ENCODE data around the gene SAP130. TPM values are rescaled to one million over a fixed set of nuclear protein-coding genes. Genes with fewer than 3 reads are reported as not detected.

Gene SAP130
- total and polyA plus RNA-seq, 2 experiments from 2014 or later, result 5.5 to 8.7 TPM

- no peaks in the 10 kb centered on the region for H3K4me1 ChIP-seq (ENCODE audit: insufficient read depth)
- 75 to 78% methylated on average over 3 of the region's 3 CpGs for WGBS, 2 experiments (ENCODE audit: low coverage in 1 of 2, low lambda C conversion rate in 2 of 2, missing lambda C conversion rate in 2 of 2)
- no peaks in the 10 kb centered on the region for H3F3A ChIP-seq (ENCODE audit: insufficient read depth)
- no peak overlapping the region for H3K4me2 ChIP-seq (ENCODE audit: unreplicated experiment)
- H3K4me3 ChIP-seq, result no peak overlapping the region
- H2AFZ ChIP-seq, result no peak overlapping the region
- H3K9me3 ChIP-seq (ENCODE audit: low read depth), result no peaks in the 10 kb centered on the region
- no peak for TF ChIP-seq EZH2phosphoT487 (IDR thresholded peaks at IDR 0.05; ENCODE audit: insufficient read depth, low read depth)
- no peak for TF ChIP-seq EZH2 (IDR thresholded peaks at IDR 0.05; ENCODE audit: insufficient read depth, poor library complexity, severe bottlenecking)
- DNase-seq, result no peak
- no peaks in the 10 kb centered on the region for H3K27me3 ChIP-seq (replicated peaks; ENCODE audit: insufficient read depth)
- in situ Hi-C loops (cut with MboI), result no loop called here
- no peaks in the 10 kb centered on the region for H3K9me2 ChIP-seq (ENCODE audit: insufficient read depth)
- peaks cover 63% of the 10 kb centered on the region; the same call in 1 of the 2 replicates for H3K36me3 ChIP-seq (ENCODE audit: low read depth)
- H3K27ac ChIP-seq, result no peak overlapping the region
- H3K9ac ChIP-seq, result no peak overlapping the region
- no peaks in the 10 kb centered on the region for H4K20me1 ChIP-seq (ENCODE audit: insufficient read depth)
- no peaks in the 10 kb centered on the region for H3K79me2 ChIP-seq (ENCODE audit: insufficient read depth)
Measured at GRCh38 chr2:128012698-128013097, 15.2 kb downstream of the SAP130 start.

- no peak for DNase-seq
Measured at GRCh38 chr2:128008074-128008672, 19.7 kb downstream of the SAP130 start.

GRCh38 chr2:128004509-128004908 is 23.4 kb downstream of the SAP130 start:
- H3K4me2 ChIP-seq (ENCODE audit: unreplicated experiment), result no peak overlapping the region
- TF ChIP-seq EZH2 (IDR thresholded peaks at IDR 0.05; ENCODE audit: insufficient read depth, poor library complexity, severe bottlenecking) (no peak), EZH2phosphoT487 (IDR thresholded peaks at IDR 0.05; ENCODE audit: insufficient read depth, low read depth) (no peak)
- in situ Hi-C loops (cut with MboI), result no loop called here
- H3F3A ChIP-seq (ENCODE audit: insufficient read depth), result no peaks in the 10 kb centered on the region
- no peaks in the 10 kb centered on the region for H3K9me3 ChIP-seq (ENCODE audit: low read depth)
- H3K9me2 ChIP-seq (ENCODE audit: insufficient read depth), result no peaks in the 10 kb centered on the region
- no peak overlapping the region for H2AFZ ChIP-seq
- H3K27ac ChIP-seq, result no peak overlapping the region
- no peaks in the 10 kb centered on the region for H3K4me1 ChIP-seq (ENCODE audit: insufficient read depth)
- H3K79me2 ChIP-seq (ENCODE audit: insufficient read depth), result no peaks in the 10 kb centered on the region
- H3K36me3 ChIP-seq (ENCODE audit: low read depth), result peaks cover 42% of the 10 kb centered on the region; the same call in 1 of the 2 replicates
- no peaks in the 10 kb centered on the region for H4K20me1 ChIP-seq (ENCODE audit: insufficient read depth)
- H3K4me3 ChIP-seq, result no peak overlapping the region
- 96% methylated on average over 2 of the region's 2 CpGs for whole genome bisulfite sequencing, 2 experiments (ENCODE audit: low coverage in 1 of 2, low lambda C conversion rate in 2 of 2, missing lambda C conversion rate in 2 of 2)
- DNase-seq, result no peak
- no peak overlapping the region for H3K9ac ChIP-seq
- H3K27me3 ChIP-seq (replicated peaks; ENCODE audit: insufficient read depth), result no peaks in the 10 kb centered on the region

More at GRCh38 chr2:128008074-128008672, 19.7 kb downstream of the SAP130 start:
- WGBS, 2 experiments (ENCODE audit: low coverage in 1 of 2, low lambda C conversion rate in 2 of 2, missing lambda C conversion rate in 2 of 2), result 96% methylated on average over 6 of the region's 6 CpGs
- Histone ChIP-seq H3K9me2 (ENCODE audit: insufficient read depth) (no peaks in the 10 kb centered on the region), H3K9me3 (ENCODE audit: low read depth) (no peaks in the 10 kb centered on the region), H3K79me2 (ENCODE audit: insufficient read depth) (no peaks in the 10 kb centered on the region), H3K27me3 (replicated peaks; ENCODE audit: insufficient read depth) (no peaks in the 10 kb centered on the region), H3K27ac (no peak overlapping the region), H3K9ac (no peak overlapping the region), H2AFZ (no peak overlapping the region), H3K4me2 (ENCODE audit: unreplicated experiment) (no peak overlapping the region), H3F3A (ENCODE audit: insufficient read depth) (no peaks in the 10 kb centered on the region), H3K36me3 (ENCODE audit: low read depth) (peaks cover 61% of the 10 kb centered on the region; the same call in 1 of the 2 replicates), H3K4me1 (ENCODE audit: insufficient read depth) (no peaks in the 10 kb centered on the region), H4K20me1 (ENCODE audit: insufficient read depth) (no peaks in the 10 kb centered on the region), H3K4me3 (no peak overlapping the region)
- in situ Hi-C loops (cut with MboI), result no loop called here
- TF ChIP-seq EZH2phosphoT487 (IDR thresholded peaks at IDR 0.05; ENCODE audit: insufficient read depth, low read depth) (no peak), EZH2 (IDR thresholded peaks at IDR 0.05; ENCODE audit: insufficient read depth, poor library complexity, severe bottlenecking) (no peak)

- no peak overlapping the region for H3K9ac ChIP-seq
- no peak for DNase-seq
- no peak overlapping the region for H3K4me2 ChIP-seq (ENCODE audit: unreplicated experiment)
- no peak overlapping the region for H2AFZ ChIP-seq
- no peaks in the 10 kb centered on the region for H3K9me3 ChIP-seq (ENCODE audit: low read depth)
- no peaks in the 10 kb centered on the region for H3K4me1 ChIP-seq (ENCODE audit: insufficient read depth)
- H3K27ac ChIP-seq, result no peak overlapping the region
- H3K4me3 ChIP-seq, result no peak overlapping the region
- H3F3A ChIP-seq (ENCODE audit: insufficient read depth), result no peaks in the 10 kb centered on the region
- TF ChIP-seq EZH2phosphoT487 (IDR thresholded peaks at IDR 0.05; ENCODE audit: insufficient read depth, low read depth), result no peak
- in situ Hi-C loops (cut with MboI), result no loop called here
- WGBS, 2 experiments (ENCODE audit: low coverage in 1 of 2, low lambda C conversion rate in 2 of 2, missing lambda C conversion rate in 2 of 2), result 91 to 97% methylated on average over 6 of the region's 6 CpGs
- no peaks in the 10 kb centered on the region for H4K20me1 ChIP-seq (ENCODE audit: insufficient read depth)
- no peaks in the 10 kb centered on the region for H3K9me2 ChIP-seq (ENCODE audit: insufficient read depth)
- no peaks in the 10 kb centered on the region for H3K27me3 ChIP-seq (replicated peaks; ENCODE audit: insufficient read depth)
- peaks cover 43% of the 10 kb centered on the region for H3K36me3 ChIP-seq (ENCODE audit: low read depth)
- no peaks in the 10 kb centered on the region for H3K79me2 ChIP-seq (ENCODE audit: insufficient read depth)
Measured at GRCh38 chr2:128003463-128003862, 24.4 kb downstream of the SAP130 start.

Data from GM23248 (cell line).